ENCODE results near the gene ACO2. TPM values are rescaled to one million over a fixed set of nuclear protein-coding genes. Genes with fewer than 3 reads are reported as not detected.
A peak's percentile ranks its signal among the peaks of the same experiment; 100 is the strongest.

The ACO2 gene
- total and polyA plus RNA-seq, 2 of the 4 experiments (the other 2 are of a cell fraction) = 71.3 to 72.9 TPM

DNA sequence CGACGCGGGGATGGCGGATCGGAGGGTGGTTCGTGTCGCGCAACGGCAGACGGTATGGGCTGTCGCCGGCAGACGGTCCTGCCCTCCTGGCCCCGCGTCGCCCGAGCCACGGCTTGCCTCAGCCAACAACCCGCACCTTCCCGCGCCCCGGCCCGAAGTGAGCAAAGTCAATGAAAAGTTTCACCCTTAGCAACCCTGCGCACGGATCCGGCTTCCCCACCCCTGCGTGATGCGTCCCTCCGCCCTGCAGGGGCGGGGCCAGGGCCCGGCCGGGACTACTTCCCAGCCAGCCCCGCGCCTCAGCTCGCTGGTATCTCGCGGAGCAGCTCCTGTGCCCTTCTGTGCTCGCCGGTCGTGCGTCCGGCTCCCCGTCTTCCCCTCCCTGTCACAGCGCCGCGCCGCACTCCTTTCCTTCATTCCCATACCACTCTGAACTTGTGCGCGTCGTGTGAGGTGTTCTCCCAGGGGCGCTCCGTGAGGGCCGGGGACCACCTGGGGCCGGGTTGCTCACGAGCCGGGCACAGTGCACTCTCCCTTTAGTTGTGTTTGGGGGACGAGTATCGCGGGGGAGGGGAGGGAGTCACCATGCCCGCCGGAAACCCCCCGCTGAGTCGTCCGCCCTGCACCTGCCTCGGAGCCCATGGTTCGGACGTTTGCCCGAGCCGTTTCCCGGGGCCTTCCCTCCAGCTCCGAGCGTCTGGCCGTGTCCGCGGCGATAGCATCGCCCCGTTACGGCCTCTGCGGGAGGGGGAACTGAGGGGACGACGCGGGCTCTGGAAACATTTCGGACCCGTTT is 22.1 kb upstream of the ACO2 start, which contains the start of gene TOB2 (continued):
- TF ChIP-seq RFX5 (IDR thresholded peaks at IDR 0.05; ENCODE audit: low read depth, low read length) (0 out of 2 replicates have a peak, but pooled peaks have one; percentile 25), RAD21 (IDR thresholded peaks at IDR 0.05; ENCODE audit: low read length) (peak; percentile 29; the same call in 1 of the 2 replicates), CEBPB (IDR thresholded peaks at IDR 0.05; ENCODE audit: low read depth, low read length) (no peak)
